HEK293T (cell line): ENCODE data around the gene ARID1B.

ENCODE experiments used
- ARNT ChIP-seq: fragments of 450-650 bp; IDR thresholded peaks from 2 replicates; pipeline ENCODE4 v1.6.1; 2017; ENCODE audit warnings: mild to moderate bottlenecking
- FOXA1 ChIP-seq: fragments of 450-650 bp; IDR thresholded peaks from 2 replicates; pipeline ENCODE4 v1.6.1; 2016; ENCODE audit warnings: mild to moderate bottlenecking
- HDGF ChIP-seq: fragments of 450-650 bp; IDR thresholded peaks from 2 replicates; pipeline ENCODE4 v1.6.1; 2017; ENCODE audit warnings: antibody characterized with exemption, borderline replicate concordance

- TF ChIP-seq FOXA1 (no peak), ARNT (no peak), HDGF (no peak)
Observed at GRCh38 chr6:156880913-156881312, 103.7 kb downstream of the ARID1B start.
